DOHH2 (cell line): ENCODE data around the gene LARP6.

Source experiments
- H3F3A ChIP-seq: fragments of 200-600 bp; sonication (generic), shearing (Covaris generic); 2 replicates; pipeline ENCODE4 v1.6.0; 2016; ENCODE audit warnings: antibody characterized with exemption, mild to moderate bottlenecking; ENCODE audit not compliant: control insufficient read depth, insufficient read depth
- H3K27ac ChIP-seq: fragments of 200-600 bp; sonication (generic); 2 replicates; pipeline ENCODE4 v1.5.1; 2014; ENCODE audit warnings: low read depth, mild to moderate bottlenecking, low read length, moderate library complexity
- H3K27me3 ChIP-seq: fragments of 200-600 bp; sonication (generic); 2 replicates; pipeline ENCODE4 v1.6.1; 2014; ENCODE audit warnings: mild to moderate bottlenecking, low read length, mixed read lengths; ENCODE audit not compliant: control insufficient read depth
- H3K36me3 ChIP-seq: fragments of 200-600 bp; sonication (generic); 2 replicates; pipeline ENCODE4 v1.6.1; 2014; ENCODE audit warnings: mild to moderate bottlenecking, low read length, moderate library complexity, mixed read lengths; ENCODE audit not compliant: control insufficient read depth
- H3K4me1 ChIP-seq: fragments of 200-600 bp; sonication (generic); 2 replicates; pipeline ENCODE4 v1.6.1; 2014; ENCODE audit warnings: mild to moderate bottlenecking, low read length, mixed read lengths; ENCODE audit not compliant: control insufficient read depth
- H3K4me2 ChIP-seq: fragments of 200-600 bp; sonication (generic); 2 replicates; pipeline ENCODE4 v1.6.0; 2014; ENCODE audit warnings: mild to moderate bottlenecking, low read length, moderate library complexity
- H3K4me3 ChIP-seq: fragments of 200-600 bp; sonication (generic); 2 replicates; pipeline ENCODE4 v1.5.1; 2014; ENCODE audit warnings: mild to moderate bottlenecking, low read length, mixed read lengths
- H3K79me2 ChIP-seq: fragments of 200-600 bp; sonication (generic); 2 replicates; pipeline ENCODE4 v1.6.1; 2014; ENCODE audit warnings: mild to moderate bottlenecking, low read length, mixed read lengths; ENCODE audit not compliant: control insufficient read depth
- H3K9me2 ChIP-seq: fragments of 200-600 bp; sonication (generic); replicated peaks from 2 replicates; pipeline ENCODE4 v1.6.1; 2014; ENCODE audit warnings: mild to moderate bottlenecking, low read length, mixed read lengths; ENCODE audit not compliant: control insufficient read depth
- H3K9me3 ChIP-seq: fragments of 200-600 bp; sonication (generic); 2 replicates; pipeline ENCODE4 v1.6.1; 2014; ENCODE audit warnings: antibody characterized with exemption, low read length, mixed read lengths; ENCODE audit not compliant: control insufficient read depth, insufficient read depth
- H4K20me1 ChIP-seq: fragments of 200-600 bp; sonication (generic); 2 replicates; pipeline ENCODE4 v1.6.0; 2014; ENCODE audit warnings: low read depth, mild to moderate bottlenecking, antibody characterized with exemption, low read length, moderate library complexity; ENCODE audit not compliant: control insufficient read depth, insufficient read depth
- EZH2phosphoT487 ChIP-seq: fragments of 200-600 bp; sonication (generic); IDR thresholded peaks from 2 replicates; pipeline ENCODE4 v1.6.1; 2017; ENCODE audit warnings: borderline replicate concordance, mild to moderate bottlenecking, antibody characterized with exemption, low read length, moderate library complexity, mixed read lengths
- TF ChIP-seq, protein P1 (sequence below): fragments of 200-600 bp; sonication (generic); IDR thresholded peaks from one replicate; pipeline ENCODE4 v1.5.1; 2014; ENCODE audit warnings: antibody characterized with exemption, mild to moderate bottlenecking, low read depth, low read length; ENCODE audit not compliant: poor library complexity, severe bottlenecking

The LARP6 gene

DNA sequence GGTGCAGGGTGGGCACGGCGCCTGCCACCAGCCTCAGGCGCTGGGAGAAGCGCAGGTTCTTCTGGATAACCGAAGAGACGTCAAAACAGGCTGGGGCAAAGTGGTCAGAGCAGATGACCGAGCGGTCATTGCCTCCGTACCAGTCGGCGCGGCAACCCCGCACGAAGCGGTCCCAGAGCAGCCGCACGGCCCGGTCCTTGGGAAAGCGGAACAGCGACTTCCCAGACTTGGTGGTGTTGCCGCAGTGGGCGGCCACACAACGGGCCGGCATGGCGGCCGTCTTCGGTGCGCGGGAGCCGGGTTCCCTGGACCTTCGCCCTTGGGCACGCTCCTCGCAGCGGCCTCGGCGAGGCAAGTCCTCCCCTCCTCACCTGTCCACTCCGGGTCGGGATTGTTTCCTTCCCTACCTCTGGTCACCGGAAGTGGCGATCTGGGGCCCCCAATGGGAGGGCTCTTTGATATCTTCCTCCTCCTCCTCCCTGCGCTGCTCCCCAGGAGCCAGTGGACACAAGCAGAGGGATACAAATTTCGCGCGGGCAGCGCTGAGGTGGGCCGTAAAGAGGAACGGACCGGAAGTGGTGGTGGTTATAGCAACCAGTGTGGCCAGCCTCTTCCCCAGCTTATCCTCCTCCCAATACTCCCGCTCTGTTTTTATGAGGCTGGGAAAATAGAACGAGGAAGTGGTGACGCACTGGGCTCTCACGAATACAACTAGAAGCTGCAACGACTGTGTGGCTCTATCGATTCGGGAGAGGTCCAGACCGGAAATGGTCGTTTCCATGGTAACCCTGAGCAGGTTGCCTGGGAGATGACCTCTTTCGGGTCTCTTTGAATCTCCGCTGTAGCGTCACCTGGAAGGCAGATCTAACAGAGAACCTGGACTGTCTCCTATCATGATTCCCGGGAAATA is 38.3 kb upstream of the LARP6 start, which contains the start of the genes LRRC49 and THAP10:
Gene LRRC49 (plus strand): TSS at position 825 of the 910 bp plus-strand sequence. CDS start 69 bp downstream, at position 894.
Gene THAP10 (minus strand): TSS at position 432 of the 910 bp plus-strand sequence. CDS start 161 bp downstream, at position 271.
- Histone ChIP-seq H3K4me2 (no peak within 1 kb of the TSS), H3K9me2 (no peaks in the 10 kb centered on the region), H3K9me3 (no peaks in the 10 kb centered on the region), H3K79me2 (no peaks in the 10 kb centered on the region), H3K36me3 (no peaks in the 10 kb centered on the region), H4K20me1 (no peaks in the 10 kb centered on the region), H3K4me3 (no peak within 1 kb of the TSS), H3F3A (no peaks in the 10 kb centered on the region), H3K27ac (no peak within 1 kb of the TSS), H3K4me1 (no peaks in the 10 kb centered on the region), H3K27me3 (no peaks in the 10 kb centered on the region)
- no peak for TF ChIP-seq EZH2phosphoT487
- TF ChIP-seq, protein P1, sequence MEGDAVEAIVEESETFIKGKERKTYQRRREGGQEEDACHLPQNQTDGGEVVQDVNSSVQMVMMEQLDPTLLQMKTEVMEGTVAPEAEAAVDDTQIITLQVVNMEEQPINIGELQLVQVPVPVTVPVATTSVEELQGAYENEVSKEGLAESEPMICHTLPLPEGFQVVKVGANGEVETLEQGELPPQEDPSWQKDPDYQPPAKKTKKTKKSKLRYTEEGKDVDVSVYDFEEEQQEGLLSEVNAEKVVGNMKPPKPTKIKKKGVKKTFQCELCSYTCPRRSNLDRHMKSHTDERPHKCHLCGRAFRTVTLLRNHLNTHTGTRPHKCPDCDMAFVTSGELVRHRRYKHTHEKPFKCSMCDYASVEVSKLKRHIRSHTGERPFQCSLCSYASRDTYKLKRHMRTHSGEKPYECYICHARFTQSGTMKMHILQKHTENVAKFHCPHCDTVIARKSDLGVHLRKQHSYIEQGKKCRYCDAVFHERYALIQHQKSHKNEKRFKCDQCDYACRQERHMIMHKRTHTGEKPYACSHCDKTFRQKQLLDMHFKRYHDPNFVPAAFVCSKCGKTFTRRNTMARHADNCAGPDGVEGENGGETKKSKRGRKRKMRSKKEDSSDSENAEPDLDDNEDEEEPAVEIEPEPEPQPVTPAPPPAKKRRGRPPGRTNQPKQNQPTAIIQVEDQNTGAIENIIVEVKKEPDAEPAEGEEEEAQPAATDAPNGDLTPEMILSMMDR: no peak

DNA sequence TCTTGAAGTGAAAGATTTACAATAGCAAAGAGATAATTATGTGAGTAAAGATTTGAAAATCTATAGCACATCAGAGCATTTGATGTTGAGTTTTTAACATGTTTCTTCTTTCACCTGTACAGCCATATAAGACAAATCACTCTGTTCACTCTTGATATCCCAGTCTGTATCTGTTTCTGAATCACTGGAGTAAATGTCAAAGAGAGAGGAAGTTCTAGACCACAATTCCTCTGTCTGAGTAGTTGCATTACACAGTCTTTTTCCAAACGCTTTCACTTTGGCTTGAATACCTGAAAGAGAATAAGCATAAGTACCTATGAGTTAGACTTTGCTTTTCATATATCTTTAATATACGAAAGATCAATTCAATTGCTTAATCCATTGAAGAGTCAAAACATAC is 28.4 kb upstream of the LARP6 start:
- Histone ChIP-seq H3K27me3 (no peaks in the 10 kb centered on the region), H3K27ac (no peak overlapping the region), H4K20me1 (no peaks in the 10 kb centered on the region), H3K9me2 (no peaks in the 10 kb centered on the region), H3K4me2 (no peak overlapping the region), H3F3A (no peaks in the 10 kb centered on the region), H3K4me1 (no peaks in the 10 kb centered on the region), H3K4me3 (no peak overlapping the region), H3K79me2 (no peaks in the 10 kb centered on the region), H3K9me3 (no peaks in the 10 kb centered on the region), H3K36me3 (no peaks in the 10 kb centered on the region)
- no peak for TF ChIP-seq EZH2phosphoT487
- TF ChIP-seq, protein P1: no peak

DNA sequence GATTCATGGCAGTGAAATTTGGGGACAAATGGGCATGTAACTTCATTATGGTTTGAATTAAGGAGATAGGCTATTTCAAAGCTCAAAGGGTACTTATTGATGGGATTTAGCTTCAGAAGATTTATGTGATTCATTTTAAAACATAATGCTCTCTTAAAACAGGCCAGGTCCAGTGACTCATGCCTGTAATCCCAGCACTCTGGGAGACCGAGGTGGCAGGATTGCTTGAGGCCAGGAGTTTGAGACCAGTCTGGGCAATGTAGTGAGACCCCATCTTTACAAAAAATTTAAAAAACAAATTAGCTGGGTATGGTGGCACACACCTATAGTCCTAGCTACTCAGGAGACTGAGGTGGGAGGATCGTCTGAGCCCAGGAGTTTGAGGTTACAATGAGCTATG is 26.8 kb upstream of the LARP6 start:
- Histone ChIP-seq H3K4me1 (no peaks in the 10 kb centered on the region), H3K79me2 (no peaks in the 10 kb centered on the region), H3K27me3 (peaks cover 3% of the 10 kb centered on the region; the same call in 1 of the 2 replicates), H3K4me3 (no peak overlapping the region), H3K27ac (no peak overlapping the region), H4K20me1 (no peaks in the 10 kb centered on the region), H3F3A (no peaks in the 10 kb centered on the region), H3K9me2 (no peaks in the 10 kb centered on the region), H3K36me3 (no peaks in the 10 kb centered on the region), H3K4me2 (no peak overlapping the region), H3K9me3 (no peaks in the 10 kb centered on the region)
- TF ChIP-seq, protein P1: no peak
- TF ChIP-seq EZH2phosphoT487: no peak
